GM13976 (cell line): ENCODE results near the gene CBFA2T3.

Source experiments
- DNase-seq: peaks from one replicate; pipeline ENCODE4 v3.0.0; 2012; ENCODE audit warnings: low spot score
- CTCF ChIP-seq: IDR thresholded peaks from 2 replicates; pipeline ENCODE4 v1.5.1; 2012; ENCODE audit warnings: borderline replicate concordance, mild to moderate bottlenecking; ENCODE audit not compliant: insufficient read depth; ENCODE audit errors: extremely low read depth, missing control alignments, control extremely low read depth
- in situ Hi-C: fragments of 300-500 bp; cut with MboI; formaldehyde crosslinking; loops from one replicate; pipeline ENCODE4 v1.12.0; 2022; ENCODE audit warnings: low sequenced_read_pairs, mixed read lengths, inconsistent platforms; ENCODE audit not compliant: unreplicated experiment

Gene CBFA2T3

GRCh38 chr16:89000207-89000959 lies 23.4 kb upstream of the CBFA2T3 start:
- in situ Hi-C loops, result no loop called here
- no peak for TF ChIP-seq CTCF
- DNase-seq, result no peak

- in situ Hi-C loops, result no loop called here
- no peak for DNase-seq
- no peak for TF ChIP-seq CTCF
Measured at GRCh38 chr16:88999457-89000206, 22.6 kb upstream of the CBFA2T3 start.

GRCh38 chr16:88995746-88996535 lies 18.9 kb upstream of the CBFA2T3 start:
- no peak for DNase-seq
- in situ Hi-C loops, result no loop called here
- no peak for TF ChIP-seq CTCF

- no peak for DNase-seq
- no peak for TF ChIP-seq CTCF
- in situ Hi-C loops, result no loop called here
Measured at GRCh38 chr16:88995194-88995593, 18.2 kb upstream of the CBFA2T3 start.

GRCh38 chr16:88994695-88995094 lies 17.7 kb upstream of the CBFA2T3 start:
- in situ Hi-C loops, result no loop called here
- TF ChIP-seq CTCF, result no peak
- DNase-seq, result no peak

- no peak for DNase-seq
- in situ Hi-C loops, result no loop called here
- TF ChIP-seq CTCF, result no peak
Measured at GRCh38 chr16:88993946-88994600, 17.1 kb upstream of the CBFA2T3 start.
